ENCODE results near the gene KDM4C.
"Not testable (repeated sequence)": the region's sequence is repeated elsewhere in the genome, so short reads cannot be mapped to it uniquely, and the experiment has no call there.

The KDM4C gene

GRCh38 chr9:7183139-7183538 is 425.4 kb downstream of the KDM4C start:
- DNase-seq: not testable (repeated sequence)

GRCh38 chr9:7185612-7186011 is 427.8 kb downstream of the KDM4C start:
- DNase-seq: no peak

- no peak for DNase-seq
Observed at GRCh38 chr9:7186175-7186574, 428.4 kb downstream of the KDM4C start.

DNA sequence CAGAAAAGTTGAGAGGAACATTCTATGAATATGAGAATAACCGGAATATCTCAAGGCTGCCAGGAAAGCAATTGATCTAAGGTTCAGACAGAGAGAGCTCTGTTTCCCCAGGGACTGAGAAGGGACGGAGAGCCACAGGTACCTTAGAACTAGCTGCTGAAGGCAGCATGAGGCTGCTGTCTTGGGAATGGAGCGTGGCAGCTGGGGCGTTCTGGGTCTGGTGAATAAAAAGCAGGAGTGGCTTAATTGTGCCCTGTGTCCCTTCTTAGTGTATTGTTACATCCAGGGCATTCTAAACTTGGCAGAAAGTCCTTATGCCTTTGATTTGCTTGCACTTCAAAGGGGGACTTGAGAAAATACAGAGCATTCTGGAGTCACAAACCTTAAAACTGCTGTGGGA is 434.5 kb downstream of the KDM4C start:
- DNase-seq: no peak

GRCh38 chr9:7195526-7195925 is 437.8 kb downstream of the KDM4C start:
- no peak for DNase-seq

GRCh38 chr9:7196467-7196866 is 438.7 kb downstream of the KDM4C start:
- no peak for DNase-seq

DNA sequence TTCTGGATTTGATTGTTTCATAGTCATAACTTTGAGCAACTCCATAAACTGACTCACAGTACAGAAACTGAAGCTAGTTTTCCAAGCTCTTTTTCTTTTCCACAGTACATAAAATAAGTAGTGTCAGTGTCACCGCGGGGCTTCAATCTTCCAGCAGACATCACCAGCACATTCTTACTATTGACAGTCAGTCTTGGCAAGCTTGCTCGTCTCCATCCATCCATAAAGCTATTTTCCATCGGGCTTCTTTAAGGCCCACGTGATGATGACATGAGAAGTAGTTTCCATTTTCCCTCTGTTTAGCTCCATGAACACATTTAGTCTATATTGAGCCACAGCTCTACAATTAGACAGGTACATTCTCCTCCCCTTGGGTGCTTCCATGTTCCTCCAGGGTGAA is 443.4 kb downstream of the KDM4C start:
- no peak for DNase-seq

DNA sequence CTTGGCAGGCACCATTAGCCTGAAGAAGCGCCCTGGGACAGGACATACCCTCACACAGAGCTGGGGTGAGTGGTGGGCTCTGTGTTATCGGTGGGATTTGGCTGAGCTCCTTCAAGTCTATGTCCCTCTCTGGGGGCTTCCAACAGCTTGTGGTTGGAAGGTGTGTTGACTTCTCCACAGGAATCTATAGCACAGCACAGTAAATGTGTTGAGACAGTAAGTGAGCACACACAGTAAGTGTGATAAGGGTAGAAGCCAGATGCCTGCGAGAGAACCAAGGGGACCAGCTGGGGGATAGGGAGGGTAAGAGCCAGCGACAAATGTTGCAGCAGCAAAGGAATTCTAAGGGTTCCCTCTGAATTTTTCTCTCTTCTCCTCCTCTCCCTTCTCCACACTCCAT is 448.0 kb downstream of the KDM4C start:
- no peak for DNase-seq

GRCh38 chr9:7206221-7206758 is 448.5 kb downstream of the KDM4C start:
- DNase-seq: no peak

DNA sequence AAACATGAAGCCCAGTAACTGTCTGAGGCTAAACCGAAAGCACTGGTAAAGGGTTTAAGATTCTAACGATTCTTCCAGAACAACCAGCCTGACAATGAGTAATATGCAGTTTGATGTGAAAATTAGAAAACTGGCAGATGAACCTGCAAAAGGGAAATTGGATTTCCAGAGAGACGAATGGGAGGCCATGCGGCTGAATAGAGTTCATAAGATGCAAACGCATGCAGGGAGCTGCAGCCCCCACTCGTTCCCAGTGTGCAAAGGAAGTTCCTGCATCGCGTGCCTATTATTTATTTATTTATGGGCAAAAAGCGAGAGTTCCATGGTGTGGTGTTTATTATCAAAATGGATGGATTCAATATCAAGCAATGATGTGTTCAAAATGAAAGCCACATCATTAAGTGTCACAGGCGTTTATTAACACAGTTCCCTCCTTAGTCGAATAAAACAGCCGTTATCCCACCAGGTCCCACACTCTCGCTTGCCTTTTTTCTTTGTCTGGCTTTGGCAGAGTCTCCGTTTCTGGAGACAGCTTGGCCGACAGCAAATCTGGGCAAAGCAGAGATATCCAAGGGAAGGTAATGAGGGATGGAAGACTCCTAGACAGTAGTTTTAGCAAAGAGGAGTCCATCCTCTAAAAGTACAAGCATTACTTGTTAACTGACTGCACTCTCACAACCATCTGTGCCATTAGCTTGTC is 451.4 kb downstream of the KDM4C start:
- DNase-seq: no peak

GRCh38 chr9:7209990-7210389 is 452.2 kb downstream of the KDM4C start:
- no peak for DNase-seq

- DNase-seq: no peak
Observed at GRCh38 chr9:7210854-7211637, 453.3 kb downstream of the KDM4C start.

DNA sequence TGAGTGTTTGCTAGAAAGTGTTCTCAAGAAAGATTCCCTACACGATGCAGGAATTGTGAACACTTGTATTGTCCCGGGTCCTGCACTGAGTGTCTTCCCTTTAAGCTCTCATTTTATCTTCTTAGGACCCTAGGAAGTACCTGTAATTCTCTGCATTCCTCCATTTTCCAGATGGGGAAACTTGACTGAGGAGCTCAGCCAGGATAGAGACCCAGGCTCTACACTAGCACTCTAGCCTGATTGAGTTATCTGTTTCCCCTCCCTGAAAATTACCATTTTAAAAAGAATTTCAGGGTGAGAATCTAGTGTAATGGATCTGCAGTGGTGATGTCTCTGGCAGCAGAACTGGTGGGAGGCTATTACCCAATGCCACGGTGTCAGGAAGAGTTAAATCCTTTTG is 453.9 kb downstream of the KDM4C start:
- no peak for DNase-seq

DNA sequence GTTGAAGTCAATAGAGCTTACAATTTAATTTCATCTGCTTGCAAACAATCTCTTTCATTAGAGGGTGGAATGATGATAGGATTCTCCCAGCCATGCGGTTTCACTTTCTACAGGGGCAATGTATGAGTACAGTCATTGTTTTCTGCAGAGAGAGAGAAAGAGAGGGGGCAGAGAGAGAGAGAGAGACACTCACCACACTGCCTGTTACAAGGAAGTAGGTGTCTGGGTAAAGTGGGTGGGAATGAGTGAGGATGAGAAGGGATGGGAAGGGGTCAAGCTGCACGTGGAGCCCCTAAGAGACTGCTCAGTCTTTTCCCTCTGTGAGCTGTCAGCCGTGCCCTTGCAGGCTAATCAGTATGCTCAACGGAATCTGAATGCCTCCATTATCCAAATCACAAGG is 454.3 kb downstream of the KDM4C start:
- DNase-seq: no peak

DNA sequence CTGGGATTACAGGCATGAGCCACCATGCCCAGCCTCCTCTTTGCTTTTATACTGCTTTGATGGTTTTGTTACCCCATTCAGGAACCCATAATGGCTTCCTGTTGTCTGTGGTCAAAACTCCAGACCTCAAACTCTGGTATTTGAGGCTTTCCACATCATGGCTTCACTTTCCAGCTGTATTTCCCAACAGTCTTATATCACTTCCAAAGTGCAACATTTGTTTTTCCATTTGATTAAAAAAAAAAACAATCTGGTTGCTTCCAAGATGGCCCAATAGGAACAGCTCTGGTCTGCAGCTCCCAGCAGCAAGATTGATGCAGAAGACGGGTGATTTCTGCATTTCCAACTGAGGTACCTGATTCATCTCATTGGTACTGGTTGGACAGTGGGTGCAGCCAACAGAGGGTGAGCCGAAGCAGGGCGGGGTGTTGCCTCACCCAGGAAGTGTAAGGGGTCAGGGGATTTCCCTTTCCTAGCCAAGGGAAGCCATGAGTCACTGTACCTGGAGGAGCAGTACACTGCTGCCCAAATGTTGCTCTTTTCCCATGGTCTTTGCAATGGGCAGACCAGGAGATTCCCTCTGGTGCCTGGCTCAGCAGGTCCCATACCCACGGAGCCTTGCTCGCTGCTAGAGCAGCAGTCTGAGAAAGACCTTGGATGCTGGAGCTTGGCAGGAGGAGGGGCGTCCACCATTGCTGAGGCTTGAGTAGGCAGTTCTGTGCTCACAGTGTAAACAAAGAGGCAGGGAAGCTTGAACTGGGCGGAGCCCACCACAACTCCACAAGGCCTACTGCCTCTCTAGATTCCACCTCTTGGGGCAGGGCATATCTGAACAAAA is 458.4 kb downstream of the KDM4C start:
- DNase-seq: no peak

- DNase-seq: no peak
Observed at GRCh38 chr9:7223981-7224380, 466.2 kb downstream of the KDM4C start.

All from femur (tissue), 1 donor.